Neural cell (in vitro differentiated cells): ENCODE data around the gene TRIOBP. TPM values are rescaled to one million over a fixed set of nuclear protein-coding genes. Genes with fewer than 3 reads are reported as not detected.

ENCODE experiments used
- H2AFZ ChIP-seq: fragments of 200-600, 300-800 bp; sonication (generic), shearing (Covaris generic); 2 replicates; pipeline ENCODE4 v1.6.0; 2014; ENCODE audit warnings: low read depth, mild to moderate bottlenecking, antibody characterized with exemption, low read length, moderate library complexity
- H3F3A ChIP-seq: fragments of 200-600 bp; shearing (Covaris generic); 2 replicates; pipeline ENCODE4 v1.6.1; 2016; ENCODE audit warnings: mild to moderate bottlenecking, moderate library complexity, mixed read lengths, antibody characterized with exemption, low read length; ENCODE audit not compliant: insufficient read depth, poor library complexity, severe bottlenecking
- H3K27ac ChIP-seq: fragments of 200-600, 300-800 bp; sonication (generic), shearing (Covaris generic); 2 replicates; pipeline ENCODE4 v1.5.1; 2014; ENCODE audit warnings: mild to moderate bottlenecking, low read length, moderate library complexity
- H3K27me3 ChIP-seq: fragments of 300-800, 200-600 bp; sonication (generic), shearing (Covaris generic); 2 replicates; pipeline ENCODE4 v1.6.0; 2014; ENCODE audit warnings: mild to moderate bottlenecking, low read depth, low read length, moderate library complexity; ENCODE audit not compliant: insufficient read depth
- H3K36me3 ChIP-seq: fragments of 300-800, 200-600 bp; sonication (generic), shearing (Covaris generic); 2 replicates; pipeline ENCODE4 v1.5.1; 2014; ENCODE audit warnings: mild to moderate bottlenecking, antibody characterized with exemption, low read length, moderate library complexity; ENCODE audit not compliant: insufficient read depth
- H3K4me2 ChIP-seq: fragments of 300-800, 200-600 bp; sonication (generic), shearing (Covaris generic); 2 replicates; pipeline ENCODE4 v1.6.0; 2014; ENCODE audit warnings: mild to moderate bottlenecking, low read length
- H3K4me3 ChIP-seq: fragments of 300-800, 200-600 bp; sonication (generic), shearing (Covaris generic); 2 replicates; pipeline ENCODE4 v1.5.1; 2014; ENCODE audit warnings: mild to moderate bottlenecking, low read length, moderate library complexity
- H3K79me2 ChIP-seq: fragments of 200-600 bp; shearing (Covaris generic); replicated peaks from 2 replicates; pipeline ENCODE4 v1.6.0; 2014; ENCODE audit warnings: mild to moderate bottlenecking, low read length, moderate library complexity; ENCODE audit not compliant: insufficient read depth
- H3K9ac ChIP-seq: fragments of 300-800, 200-600 bp; sonication (generic), shearing (Covaris generic); 2 replicates; pipeline ENCODE4 v1.6.1; 2016; ENCODE audit warnings: mild to moderate bottlenecking, low read length, mixed read lengths
- H3K9me2 ChIP-seq: fragments of 200-600 bp; shearing (Covaris generic); 2 replicates; pipeline ENCODE4 v1.6.1; 2016; ENCODE audit warnings: mild to moderate bottlenecking, low read length, mixed read lengths; ENCODE audit not compliant: insufficient read depth
- H3K9me3 ChIP-seq: fragments of 200-600, 300-800 bp; sonication (generic), shearing (Covaris generic); 2 replicates; pipeline ENCODE4 v1.6.1; 2016; ENCODE audit warnings: mild to moderate bottlenecking, mixed run types, low read length, moderate library complexity, mixed read lengths
- H4K20me1 ChIP-seq: fragments of 200-600 bp; shearing (Covaris generic); 2 replicates; pipeline ENCODE4 v1.6.1; 2016; ENCODE audit warnings: mild to moderate bottlenecking, mixed run types; ENCODE audit not compliant: insufficient read depth
- EP300 ChIP-seq: fragments of 450-650 bp; conservative IDR thresholded peaks from 2 replicates; pipeline ENCODE4 v1.6.1; 2014; ENCODE audit warnings: antibody characterized with exemption, mild to moderate bottlenecking, moderate library complexity; ENCODE audit not compliant: poor library complexity, severe bottlenecking
- EZH2 ChIP-seq: fragments of 200-600, 300-800 bp; shearing (Covaris generic), sonication (generic); IDR thresholded peaks from 2 replicates; pipeline ENCODE4 v1.6.1; 2014; ENCODE audit warnings: antibody characterized with exemption, low read length, borderline replicate concordance, mild to moderate bottlenecking; ENCODE audit not compliant: insufficient read depth, poor library complexity, severe bottlenecking
- MXI1 ChIP-seq: fragments of 450-650 bp; conservative IDR thresholded peaks from 2 replicates; pipeline ENCODE4 v1.6.1; 2014; ENCODE audit warnings: antibody characterized with exemption, mild to moderate bottlenecking; ENCODE audit not compliant: poor library complexity, severe bottlenecking
- POLR2AphosphoS5 ChIP-seq: IDR thresholded peaks from 2 replicates; pipeline ENCODE4 v1.6.1; 2012
- RAD21 ChIP-seq: fragments of 450-650 bp; conservative IDR thresholded peaks from 2 replicates; pipeline ENCODE4 v1.6.1; 2014; ENCODE audit warnings: antibody characterized with exemption, mild to moderate bottlenecking, moderate library complexity
- SMC3 ChIP-seq: fragments of 450-650 bp; conservative IDR thresholded peaks from 2 replicates; pipeline ENCODE4 v1.6.1; 2014; ENCODE audit warnings: antibody characterized with exemption, mild to moderate bottlenecking, moderate library complexity; ENCODE audit not compliant: poor library complexity
- TAF1 ChIP-seq: IDR thresholded peaks from 2 replicates; pipeline ENCODE4 v1.6.1; 2012; ENCODE audit warnings: low read depth
- polyA plus RNA-seq: library from polyadenylated mRNA; depleted of rRNA; stranded (reverse); fragments of >200 nt; gene quantifications from 2 replicates; pipeline ENCODE4 v1.2.3, GENCODE V29; 2014
- TF ChIP-seq, protein P1 (sequence below): fragments of 450-650 bp; IDR thresholded peaks from 2 replicates; pipeline ENCODE4 v1.5.1; 2014; ENCODE audit warnings: antibody characterized with exemption, mild to moderate bottlenecking, moderate library complexity; ENCODE audit not compliant: poor library complexity, severe bottlenecking
- TF ChIP-seq, protein P2 (sequence below): IDR thresholded peaks from 2 replicates; pipeline ENCODE4 v1.6.1; 2012; ENCODE audit warnings: borderline replicate concordance

The TRIOBP gene
- polyA plus RNA-seq, 1 donor from 2014 or later, result 16.2 TPM

DNA sequence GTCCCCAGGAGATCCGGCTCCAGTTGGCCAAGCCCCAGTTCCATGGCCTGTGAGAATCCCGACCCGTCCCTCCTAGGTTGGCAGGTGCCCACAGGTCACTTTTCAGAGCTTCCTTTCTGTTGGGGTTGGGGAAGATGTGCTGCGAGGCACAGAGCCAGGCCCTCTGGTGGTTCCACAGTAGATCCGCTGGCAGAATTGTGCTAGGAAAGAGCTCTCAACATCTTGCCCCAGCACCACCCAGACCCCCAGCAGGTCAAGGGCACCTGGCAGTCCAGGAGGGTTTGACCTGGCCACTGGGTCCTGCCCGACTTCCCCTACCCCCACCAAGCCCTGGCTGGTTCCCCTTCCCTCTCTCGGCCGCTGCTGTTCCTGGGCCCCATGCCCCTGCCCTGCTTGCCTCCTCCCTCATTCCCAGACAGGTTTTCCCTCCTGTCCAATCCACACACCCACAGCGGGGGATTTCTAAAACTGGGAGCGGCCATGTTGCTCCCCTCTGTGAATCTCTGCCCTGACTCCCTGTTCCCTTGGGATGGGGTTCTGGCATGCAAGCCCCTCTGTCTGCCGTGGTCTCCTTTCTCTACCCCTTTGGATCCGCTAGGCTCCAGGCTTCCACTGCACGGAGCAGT lies 84.7 kb downstream of the TRIOBP start:
- no peaks in the 10 kb centered on the region for H3K36me3 ChIP-seq
- no peaks in the 10 kb centered on the region for H3K9me2 ChIP-seq
- H3K9me3 ChIP-seq, result no peaks in the 10 kb centered on the region
- no peak overlapping the region for H3K4me2 ChIP-seq
- no peaks in the 10 kb centered on the region for H3K27me3 ChIP-seq
- no peak overlapping the region for H3K4me3 ChIP-seq
- no peak overlapping the region for H3K9ac ChIP-seq
- no peaks in the 10 kb centered on the region for H4K20me1 ChIP-seq
- H3K79me2 ChIP-seq, result no peaks in the 10 kb centered on the region
- TF ChIP-seq TAF1, result no peak
- TF ChIP-seq MXI1, result no peak
- TF ChIP-seq EZH2, result no peak
- TF ChIP-seq EP300, result no peak
- no peak for TF ChIP-seq SMC3
- TF ChIP-seq POLR2AphosphoS5, result no peak
- TF ChIP-seq, protein P1, sequence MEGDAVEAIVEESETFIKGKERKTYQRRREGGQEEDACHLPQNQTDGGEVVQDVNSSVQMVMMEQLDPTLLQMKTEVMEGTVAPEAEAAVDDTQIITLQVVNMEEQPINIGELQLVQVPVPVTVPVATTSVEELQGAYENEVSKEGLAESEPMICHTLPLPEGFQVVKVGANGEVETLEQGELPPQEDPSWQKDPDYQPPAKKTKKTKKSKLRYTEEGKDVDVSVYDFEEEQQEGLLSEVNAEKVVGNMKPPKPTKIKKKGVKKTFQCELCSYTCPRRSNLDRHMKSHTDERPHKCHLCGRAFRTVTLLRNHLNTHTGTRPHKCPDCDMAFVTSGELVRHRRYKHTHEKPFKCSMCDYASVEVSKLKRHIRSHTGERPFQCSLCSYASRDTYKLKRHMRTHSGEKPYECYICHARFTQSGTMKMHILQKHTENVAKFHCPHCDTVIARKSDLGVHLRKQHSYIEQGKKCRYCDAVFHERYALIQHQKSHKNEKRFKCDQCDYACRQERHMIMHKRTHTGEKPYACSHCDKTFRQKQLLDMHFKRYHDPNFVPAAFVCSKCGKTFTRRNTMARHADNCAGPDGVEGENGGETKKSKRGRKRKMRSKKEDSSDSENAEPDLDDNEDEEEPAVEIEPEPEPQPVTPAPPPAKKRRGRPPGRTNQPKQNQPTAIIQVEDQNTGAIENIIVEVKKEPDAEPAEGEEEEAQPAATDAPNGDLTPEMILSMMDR, result no peak
- TF ChIP-seq, protein P2, sequence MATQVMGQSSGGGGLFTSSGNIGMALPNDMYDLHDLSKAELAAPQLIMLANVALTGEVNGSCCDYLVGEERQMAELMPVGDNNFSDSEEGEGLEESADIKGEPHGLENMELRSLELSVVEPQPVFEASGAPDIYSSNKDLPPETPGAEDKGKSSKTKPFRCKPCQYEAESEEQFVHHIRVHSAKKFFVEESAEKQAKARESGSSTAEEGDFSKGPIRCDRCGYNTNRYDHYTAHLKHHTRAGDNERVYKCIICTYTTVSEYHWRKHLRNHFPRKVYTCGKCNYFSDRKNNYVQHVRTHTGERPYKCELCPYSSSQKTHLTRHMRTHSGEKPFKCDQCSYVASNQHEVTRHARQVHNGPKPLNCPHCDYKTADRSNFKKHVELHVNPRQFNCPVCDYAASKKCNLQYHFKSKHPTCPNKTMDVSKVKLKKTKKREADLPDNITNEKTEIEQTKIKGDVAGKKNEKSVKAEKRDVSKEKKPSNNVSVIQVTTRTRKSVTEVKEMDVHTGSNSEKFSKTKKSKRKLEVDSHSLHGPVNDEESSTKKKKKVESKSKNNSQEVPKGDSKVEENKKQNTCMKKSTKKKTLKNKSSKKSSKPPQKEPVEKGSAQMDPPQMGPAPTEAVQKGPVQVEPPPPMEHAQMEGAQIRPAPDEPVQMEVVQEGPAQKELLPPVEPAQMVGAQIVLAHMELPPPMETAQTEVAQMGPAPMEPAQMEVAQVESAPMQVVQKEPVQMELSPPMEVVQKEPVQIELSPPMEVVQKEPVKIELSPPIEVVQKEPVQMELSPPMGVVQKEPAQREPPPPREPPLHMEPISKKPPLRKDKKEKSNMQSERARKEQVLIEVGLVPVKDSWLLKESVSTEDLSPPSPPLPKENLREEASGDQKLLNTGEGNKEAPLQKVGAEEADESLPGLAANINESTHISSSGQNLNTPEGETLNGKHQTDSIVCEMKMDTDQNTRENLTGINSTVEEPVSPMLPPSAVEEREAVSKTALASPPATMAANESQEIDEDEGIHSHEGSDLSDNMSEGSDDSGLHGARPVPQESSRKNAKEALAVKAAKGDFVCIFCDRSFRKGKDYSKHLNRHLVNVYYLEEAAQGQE, result no peak
- no peak for TF ChIP-seq RAD21
- no peaks in the 10 kb centered on the region for H3F3A ChIP-seq
- no peak overlapping the region for H2AFZ ChIP-seq
- H3K27ac ChIP-seq, result no peak overlapping the region

DNA sequence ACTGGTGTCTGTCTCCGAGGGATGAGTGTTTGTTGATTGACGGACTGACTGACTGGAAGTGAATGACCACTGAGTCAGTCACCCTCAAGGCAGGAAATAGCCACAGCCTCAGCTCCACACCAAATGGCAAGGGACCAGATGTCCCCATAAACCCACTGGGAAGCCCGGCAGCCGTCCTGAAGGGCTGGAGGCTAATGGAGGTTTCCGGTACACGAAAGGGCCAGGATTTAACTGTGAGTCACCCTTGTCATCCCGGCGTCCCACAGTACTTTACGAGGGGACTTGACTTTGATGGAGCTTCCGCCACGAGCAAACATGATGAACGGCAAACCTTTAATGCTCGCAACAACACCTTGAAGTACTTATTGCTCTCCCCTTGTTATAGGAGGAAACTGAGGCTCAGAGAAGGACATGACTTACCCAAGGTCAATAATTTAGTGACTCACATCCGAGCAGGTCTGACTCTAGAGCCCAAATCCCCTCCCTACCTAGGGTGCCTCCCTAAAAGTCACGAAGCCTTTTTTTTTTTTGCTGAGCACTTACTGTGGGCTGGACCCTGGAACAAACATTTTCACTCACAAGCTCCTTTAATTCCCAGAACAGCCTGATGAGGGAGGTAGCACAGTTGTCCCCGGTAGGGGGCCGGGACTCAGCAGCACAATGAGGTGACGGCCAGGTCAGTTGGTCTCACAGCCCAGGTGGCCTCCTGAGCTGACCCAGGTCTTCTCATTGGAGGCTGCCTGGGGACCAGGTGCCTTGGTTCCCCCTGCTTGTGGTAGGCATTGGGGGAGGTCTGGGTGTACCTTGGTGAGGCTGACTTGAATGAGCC lies 85.7 kb downstream of the TRIOBP start:
- Histone ChIP-seq H3F3A (no peaks in the 10 kb centered on the region), H3K9me2 (no peaks in the 10 kb centered on the region), H3K9ac (no peak overlapping the region), H3K27ac (no peak overlapping the region), H4K20me1 (no peaks in the 10 kb centered on the region), H2AFZ (no peak overlapping the region), H3K9me3 (no peaks in the 10 kb centered on the region), H3K36me3 (no peaks in the 10 kb centered on the region), H3K79me2 (no peaks in the 10 kb centered on the region), H3K4me2 (no peak overlapping the region), H3K27me3 (no peaks in the 10 kb centered on the region), H3K4me3 (no peak overlapping the region)
- TF ChIP-seq SMC3 (no peak), EP300 (no peak), POLR2AphosphoS5 (no peak), EZH2 (no peak)
- TF ChIP-seq, protein P2, result no peak
